ENCODE results near the gene MMP24OS. TPM values are rescaled to one million over a fixed set of nuclear protein-coding genes. Genes with fewer than 3 reads are reported as not detected.
A peak's percentile ranks its signal among the peaks of the same experiment; 100 is the strongest.

The MMP24OS gene
- total RNA-seq, 1 donor from 2014 or later, result 78.7 TPM

DNA sequence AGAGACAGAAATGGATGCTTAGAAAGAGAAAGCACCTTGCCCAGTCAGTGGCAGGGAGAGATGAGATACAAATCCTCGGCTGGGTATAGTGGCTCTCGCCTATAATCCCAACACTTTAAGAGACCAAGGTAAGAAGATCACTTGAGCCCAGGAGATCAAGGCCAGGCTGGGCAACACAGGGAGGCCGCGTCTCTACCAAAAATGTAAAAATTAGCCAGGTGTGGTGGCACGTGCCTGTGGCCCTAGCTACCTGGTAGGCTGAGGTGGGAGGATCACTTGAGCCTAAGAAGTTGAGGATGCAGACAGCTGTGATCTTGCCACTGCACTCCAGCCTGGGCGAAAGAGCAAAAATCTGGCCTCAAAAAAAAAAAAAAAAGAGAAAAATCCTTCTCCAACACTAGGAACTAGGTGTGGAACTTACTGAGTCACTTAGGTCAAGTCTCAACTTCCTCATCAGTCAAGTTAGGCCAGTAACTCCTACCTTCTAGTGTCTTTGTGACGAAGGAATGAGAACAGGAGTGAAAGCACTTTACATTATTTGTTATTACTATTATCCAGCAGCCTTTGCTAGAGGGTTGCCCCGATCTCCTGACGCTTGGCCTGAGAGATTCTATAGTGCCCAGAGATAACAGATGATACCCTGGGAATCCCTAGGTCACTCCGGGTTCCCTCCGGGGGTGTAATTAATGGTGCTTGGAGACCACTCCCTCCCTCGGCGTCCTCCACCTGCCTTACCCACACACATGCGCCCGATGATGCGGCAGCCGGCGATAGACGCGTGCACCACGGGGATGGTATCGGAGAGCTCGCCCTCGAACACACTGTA is 5.7 kb upstream of the MMP24OS start:
- Histone ChIP-seq H3K4me3 (peak overlapping the region; percentile 99), H3K9me3 (no peaks in the 10 kb centered on the region), H3K27me3 (ENCODE audit: low read depth) (no peaks in the 10 kb centered on the region), H3K4me1 (peaks cover 24% of the 10 kb centered on the region), H3K36me3 (peaks cover 32% of the 10 kb centered on the region), H3K27ac (peak overlapping the region; percentile 85)
- TF ChIP-seq, protein P1, sequence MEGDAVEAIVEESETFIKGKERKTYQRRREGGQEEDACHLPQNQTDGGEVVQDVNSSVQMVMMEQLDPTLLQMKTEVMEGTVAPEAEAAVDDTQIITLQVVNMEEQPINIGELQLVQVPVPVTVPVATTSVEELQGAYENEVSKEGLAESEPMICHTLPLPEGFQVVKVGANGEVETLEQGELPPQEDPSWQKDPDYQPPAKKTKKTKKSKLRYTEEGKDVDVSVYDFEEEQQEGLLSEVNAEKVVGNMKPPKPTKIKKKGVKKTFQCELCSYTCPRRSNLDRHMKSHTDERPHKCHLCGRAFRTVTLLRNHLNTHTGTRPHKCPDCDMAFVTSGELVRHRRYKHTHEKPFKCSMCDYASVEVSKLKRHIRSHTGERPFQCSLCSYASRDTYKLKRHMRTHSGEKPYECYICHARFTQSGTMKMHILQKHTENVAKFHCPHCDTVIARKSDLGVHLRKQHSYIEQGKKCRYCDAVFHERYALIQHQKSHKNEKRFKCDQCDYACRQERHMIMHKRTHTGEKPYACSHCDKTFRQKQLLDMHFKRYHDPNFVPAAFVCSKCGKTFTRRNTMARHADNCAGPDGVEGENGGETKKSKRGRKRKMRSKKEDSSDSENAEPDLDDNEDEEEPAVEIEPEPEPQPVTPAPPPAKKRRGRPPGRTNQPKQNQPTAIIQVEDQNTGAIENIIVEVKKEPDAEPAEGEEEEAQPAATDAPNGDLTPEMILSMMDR (IDR thresholded peaks at IDR 0.05), result no peak
- intact Hi-C loops (cut with DNase I), result no loop called here
- peak; percentile 16 to 34 for ATAC-seq
- DNase-seq, result no peak

DNA sequence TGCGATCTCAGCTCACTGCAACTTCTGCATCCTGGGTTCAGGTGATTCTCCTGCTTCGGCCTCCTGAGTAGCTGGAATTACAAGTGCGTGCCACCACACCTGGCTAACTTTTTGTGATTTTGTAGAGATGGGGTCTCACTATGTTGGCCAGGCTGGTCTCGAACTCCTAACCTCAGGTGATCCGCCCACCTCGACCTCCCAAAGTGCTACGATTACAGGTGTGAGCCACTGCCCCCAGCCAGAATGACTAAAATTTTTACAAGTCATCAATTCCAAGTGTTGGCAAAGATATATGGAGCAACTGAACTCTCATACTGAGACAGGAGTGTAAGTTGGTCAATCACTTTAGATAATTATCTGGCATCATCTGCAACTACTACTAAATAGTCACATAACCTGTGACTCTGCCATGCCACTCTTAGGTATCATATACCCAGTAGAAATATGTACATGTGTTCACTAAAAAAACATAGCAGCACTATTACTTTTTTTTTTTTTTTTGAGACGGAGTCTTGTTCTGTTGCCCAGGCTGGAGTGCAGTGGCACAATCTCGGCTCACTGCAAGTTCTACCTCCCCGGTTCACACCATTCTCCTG is 3.7 kb upstream of the MMP24OS start:
- no peaks in the 10 kb centered on the region for H3K9me3 ChIP-seq
- no peak for DNase-seq

DNA sequence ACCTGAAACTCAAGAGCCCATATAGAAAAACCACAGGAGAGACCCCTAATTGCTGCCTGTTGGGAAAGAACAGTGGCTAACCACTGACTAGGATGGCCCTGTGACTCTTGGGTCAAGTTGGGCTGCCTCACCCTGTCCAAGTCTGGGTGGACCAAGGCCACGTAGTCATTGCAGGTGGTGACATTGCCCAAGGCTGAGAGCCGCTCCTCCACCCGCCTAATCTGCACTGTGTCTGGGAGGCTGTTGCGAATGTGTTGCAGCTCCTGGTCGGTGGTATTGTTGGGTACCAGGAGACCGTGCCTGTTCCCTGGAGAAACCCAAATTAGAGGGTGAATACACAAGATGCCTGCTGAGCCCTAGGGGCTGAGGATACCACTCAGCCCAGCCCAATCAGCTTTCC is 2.6 kb upstream of the MMP24OS start:
- H3K27ac ChIP-seq, result no peak overlapping the region
- DNase-seq, result no peak
- H3K4me3 ChIP-seq, result no peak overlapping the region
- peaks cover 46% of the 10 kb centered on the region for H3K36me3 ChIP-seq
- H3K9me3 ChIP-seq, result no peaks in the 10 kb centered on the region
- intact Hi-C loops (cut with DNase I), result no loop called here
- peaks cover 41% of the 10 kb centered on the region for H3K4me1 ChIP-seq
- H3K27me3 ChIP-seq (ENCODE audit: low read depth), result no peaks in the 10 kb centered on the region
- no peak for ATAC-seq
- TF ChIP-seq, protein P1 (IDR thresholded peaks at IDR 0.05), result no peak

More for the DNA sequence above, 3.7 kb upstream of the MMP24OS start:
- ATAC-seq, result no peak
- Histone ChIP-seq H3K36me3 (peaks cover 36% of the 10 kb centered on the region), H3K4me3 (no peak overlapping the region), H3K27ac (no peak overlapping the region), H3K27me3 (ENCODE audit: low read depth) (no peaks in the 10 kb centered on the region), H3K4me1 (peaks cover 32% of the 10 kb centered on the region)
- TF ChIP-seq, protein P1 (IDR thresholded peaks at IDR 0.05), result no peak
- intact Hi-C loops (cut with DNase I), result no loop called here

DNA sequence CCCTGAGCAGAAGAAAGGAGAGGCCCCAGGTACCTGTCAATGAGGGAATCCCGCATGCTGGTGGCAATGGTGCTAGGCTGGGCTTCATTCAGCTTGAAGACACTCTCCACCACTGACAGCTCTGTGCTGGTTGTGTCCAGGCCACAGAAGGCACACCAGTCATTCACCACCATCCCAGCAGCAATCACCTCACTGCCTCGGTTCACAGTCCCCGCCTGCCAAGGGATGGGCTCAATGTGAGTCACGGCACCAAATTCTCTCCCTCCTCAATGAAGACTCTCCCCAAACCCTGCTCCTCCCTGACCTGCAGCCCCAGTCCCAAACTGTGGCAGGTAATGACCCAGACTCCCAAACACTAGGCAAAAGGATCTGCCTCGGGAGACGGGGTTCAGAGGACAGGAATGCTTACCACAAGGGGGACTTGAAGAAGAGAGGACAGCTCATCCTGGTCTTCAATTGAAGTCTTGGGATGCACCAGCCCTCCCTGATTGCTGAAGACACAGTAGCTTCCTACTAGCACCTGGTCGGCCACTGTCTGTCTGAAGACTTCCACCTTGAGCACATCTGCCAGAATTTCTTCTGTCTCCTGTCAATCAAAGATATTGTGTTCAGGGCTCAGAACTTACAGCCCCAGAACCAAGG is 1.7 kb upstream of the MMP24OS start:
- Histone ChIP-seq H3K27ac (no peak overlapping the region), H3K4me3 (no peak overlapping the region), H3K27me3 (ENCODE audit: low read depth) (no peaks in the 10 kb centered on the region), H3K36me3 (peaks cover 55% of the 10 kb centered on the region), H3K4me1 (peaks cover 36% of the 10 kb centered on the region), H3K9me3 (no peaks in the 10 kb centered on the region)
- intact Hi-C loops (cut with DNase I), result no loop called here
- ATAC-seq, result no peak
- DNase-seq, result no peak
- TF ChIP-seq, protein P1 (IDR thresholded peaks at IDR 0.05), result no peak

DNA sequence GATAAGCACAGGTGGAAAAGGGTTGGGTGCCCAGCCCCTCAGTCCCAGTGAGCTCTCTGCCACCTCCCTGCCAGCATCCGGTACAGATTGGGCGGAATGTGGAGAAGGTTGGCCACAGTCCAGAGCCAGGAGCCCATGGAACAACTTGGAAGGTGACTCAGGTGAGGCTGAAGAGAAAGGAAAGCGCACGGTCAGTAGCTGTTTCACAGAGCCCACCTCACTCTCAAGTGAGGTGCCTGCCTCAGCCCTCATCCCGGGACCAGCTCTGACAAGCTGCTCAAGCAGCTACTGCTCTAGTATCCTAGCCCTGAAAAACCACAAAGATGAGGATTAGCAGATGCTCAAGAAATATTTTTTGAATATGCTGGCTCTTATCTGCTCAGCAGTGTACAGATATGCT is 1.1 kb upstream of the MMP24OS start:
- intact Hi-C loops (cut with DNase I), result no loop called here
- DNase-seq (no peak), ATAC-seq (no peak)
- no peak overlapping the region for H3K4me3 ChIP-seq
- peaks cover 35% of the 10 kb centered on the region for H3K4me1 ChIP-seq
- peaks cover 61% of the 10 kb centered on the region for H3K36me3 ChIP-seq
- H3K27me3 ChIP-seq (ENCODE audit: low read depth), result no peaks in the 10 kb centered on the region
- TF ChIP-seq, protein P1 (IDR thresholded peaks at IDR 0.05), result no peak
- H3K27ac ChIP-seq, result peak overlapping the region; percentile 99
- H3K9me3 ChIP-seq, result no peaks in the 10 kb centered on the region

Data from lower lobe of right lung (tissue), 2 donors.